Activated T-cell treated with anti-CD3 and anti-CD28 coated beads for 4 hours (primary cell): ENCODE measurements around the gene C2orf80.
"Not testable (repeated sequence)": the region's sequence is repeated elsewhere in the genome, so short reads cannot be mapped to it uniquely, and the experiment has no call there.

Experiments
- DNase-seq: peaks from one replicate; pipeline ENCODE4 v3.0.0-alpha.2; 2020

Gene C2orf80

GRCh38 chr2:208189810-208190503 lies at the start of gene C2orf80:
C2orf80 (minus strand) TSS chr2:208190030; CDS start chr2:208186986, 3,044 bp downstream.
- no peak for DNase-seq

GRCh38 chr2:208235860-208236259 lies 46.0 kb upstream of the C2orf80 start:
- DNase-seq = no peak

- DNase-seq = no peak
Observed at GRCh38 chr2:208234786-208235185, 45.0 kb upstream of the C2orf80 start.

- no peak for DNase-seq
Observed at GRCh38 chr2:208228476-208228875, 38.6 kb upstream of the C2orf80 start.

- no peak for DNase-seq
Observed at GRCh38 chr2:208227581-208228232, 37.9 kb upstream of the C2orf80 start.

- no peak for DNase-seq
Observed at GRCh38 chr2:208224802-208225201, 35.0 kb upstream of the C2orf80 start.

- DNase-seq = no peak
Observed at GRCh38 chr2:208222351-208222750, 32.5 kb upstream of the C2orf80 start.

- DNase-seq = not testable (repeated sequence)
Observed at GRCh38 chr2:208221873-208222272, 32.0 kb upstream of the C2orf80 start.

GRCh38 chr2:208210688-208211451 lies 21.0 kb upstream of the C2orf80 start:
- DNase-seq = no peak

GRCh38 chr2:208208335-208209085 lies 18.7 kb upstream of the C2orf80 start:
- no peak for DNase-seq

GRCh38 chr2:208207769-208208168 lies 17.9 kb upstream of the C2orf80 start:
- DNase-seq = no peak

GRCh38 chr2:208204166-208204565 lies 14.3 kb upstream of the C2orf80 start:
- no peak for DNase-seq

- no peak for DNase-seq
Observed at GRCh38 chr2:208195531-208195930, 5.7 kb upstream of the C2orf80 start.

- DNase-seq = no peak
Observed at GRCh38 chr2:208192611-208193236, 2.9 kb upstream of the C2orf80 start.

- no peak for DNase-seq
Observed at GRCh38 chr2:208189069-208189809, 591 bp downstream of the C2orf80 start.

GRCh38 chr2:208186893-208187292 lies 2.9 kb downstream of the C2orf80 start:
- no peak for DNase-seq

GRCh38 chr2:208186465-208186864 lies 3.4 kb downstream of the C2orf80 start:
- DNase-seq = no peak

GRCh38 chr2:208183972-208184705 lies 5.7 kb downstream of the C2orf80 start:
- DNase-seq = no peak

- no peak for DNase-seq
Observed at GRCh38 chr2:208183526-208183925, 6.3 kb downstream of the C2orf80 start.

GRCh38 chr2:208182835-208183234 lies 7.0 kb downstream of the C2orf80 start:
- no peak for DNase-seq

GRCh38 chr2:208179028-208179609 lies 10.7 kb downstream of the C2orf80 start:
- no peak for DNase-seq
